ENCODE measurements around the gene ZDHHC16.
A peak's percentile ranks its signal among the peaks of the same experiment; 100 is the strongest.
"Not testable (repeated sequence)": the region's sequence is repeated elsewhere in the genome, so short reads cannot be mapped to it uniquely, and the experiment has no call there.

Gene ZDHHC16

GRCh38 chr10:97456686-97457065, 10.7 kb downstream of the ZDHHC16 start:
- no peak for ATAC-seq
- H3K4me3 Mint-ChIP-seq: no peak overlapping the region

GRCh38 chr10:97459111-97459510, 13.1 kb downstream of the ZDHHC16 start:
- H3K9me3 Mint-ChIP-seq: no peaks in the 10 kb centered on the region
- H3K4me3 Mint-ChIP-seq: no peak overlapping the region
- H3K27me3 Mint-ChIP-seq: no peaks in the 10 kb centered on the region
- peaks cover 17% of the 10 kb centered on the region for H3K4me1 Mint-ChIP-seq
- ATAC-seq: no peak
- no peak for DNase-seq
- peak overlapping the region in 1 of 2 donors; percentile 64 for H3K27ac Mint-ChIP-seq

More at GRCh38 chr10:97456686-97457065, 10.7 kb downstream of the ZDHHC16 start:
- no peaks in the 10 kb centered on the region for H3K9me3 Mint-ChIP-seq
- DNase-seq: no peak
- H3K4me1 Mint-ChIP-seq: peaks cover 36% of the 10 kb centered on the region
- no peaks in the 10 kb centered on the region for H3K27me3 Mint-ChIP-seq
- H3K27ac Mint-ChIP-seq: peak overlapping the region in 1 of 2 donors; percentile 51

- no peak for ATAC-seq
- H3K27ac Mint-ChIP-seq: peak overlapping the region in 1 of 2 donors; percentile 21
- DNase-seq: no peak
- H3K4me1 Mint-ChIP-seq: peaks cover 9% of the 10 kb centered on the region
- no peak overlapping the region for H3K4me3 Mint-ChIP-seq
- no peaks in the 10 kb centered on the region for H3K27me3 Mint-ChIP-seq
- H3K9me3 Mint-ChIP-seq: no peaks in the 10 kb centered on the region
Observed at GRCh38 chr10:97459933-97460332, 14.0 kb downstream of the ZDHHC16 start.

- no peak overlapping the region for H3K27ac Mint-ChIP-seq
Observed at GRCh38 chr10:97462309-97462708, 16.3 kb downstream of the ZDHHC16 start.

GRCh38 chr10:97463363-97464132, 17.6 kb downstream of the ZDHHC16 start:
- H3K27ac Mint-ChIP-seq: peak overlapping the region in 1 of 2 donors; percentile 85
- DNase-seq (peak in 1 of 2 donors; percentile 24), ATAC-seq (peak; percentile 63)
- H3K27me3 Mint-ChIP-seq: no peaks in the 10 kb centered on the region
- no peaks in the 10 kb centered on the region for H3K9me3 Mint-ChIP-seq
- H3K4me1 Mint-ChIP-seq: no peaks in the 10 kb centered on the region
- no peak overlapping the region for H3K4me3 Mint-ChIP-seq

More at GRCh38 chr10:97462309-97462708, 16.3 kb downstream of the ZDHHC16 start:
- no peaks in the 10 kb centered on the region for H3K27me3 Mint-ChIP-seq
- H3K9me3 Mint-ChIP-seq: no peaks in the 10 kb centered on the region
- H3K4me1 Mint-ChIP-seq: no peaks in the 10 kb centered on the region
- DNase-seq (no peak), ATAC-seq (no peak)
- H3K4me3 Mint-ChIP-seq: no peak overlapping the region

- no peak for DNase-seq
- peak overlapping the region in 1 of 2 donors; percentile 85 for H3K27ac Mint-ChIP-seq
- H3K9me3 Mint-ChIP-seq: no peaks in the 10 kb centered on the region
- no peak for ATAC-seq
- no peaks in the 10 kb centered on the region for H3K4me1 Mint-ChIP-seq
- no peak overlapping the region for H3K4me3 Mint-ChIP-seq
- H3K27me3 Mint-ChIP-seq: no peaks in the 10 kb centered on the region
Observed at GRCh38 chr10:97464226-97464625, 18.3 kb downstream of the ZDHHC16 start.

GRCh38 chr10:97465982-97466381, 20.0 kb downstream of the ZDHHC16 start:
- no peak overlapping the region for H3K27ac Mint-ChIP-seq
- ATAC-seq: peak; percentile 25

GRCh38 chr10:97466755-97467154, 20.8 kb downstream of the ZDHHC16 start:
- no peaks in the 10 kb centered on the region for H3K27me3 Mint-ChIP-seq
- DNase-seq (no peak), ATAC-seq (no peak)
- no peak overlapping the region for H3K27ac Mint-ChIP-seq
- H3K4me1 Mint-ChIP-seq: no peaks in the 10 kb centered on the region
- H3K9me3 Mint-ChIP-seq: no peaks in the 10 kb centered on the region
- H3K4me3 Mint-ChIP-seq: no peak overlapping the region

More at GRCh38 chr10:97465982-97466381, 20.0 kb downstream of the ZDHHC16 start:
- Mint-ChIP-seq H3K4me1 (no peaks in the 10 kb centered on the region), H3K9me3 (no peaks in the 10 kb centered on the region), H3K27me3 (no peaks in the 10 kb centered on the region), H3K4me3 (no peak overlapping the region)
- no peak for DNase-seq

GRCh38 chr10:97468162-97468561, 22.2 kb downstream of the ZDHHC16 start:
- H3K27me3 Mint-ChIP-seq: no peaks in the 10 kb centered on the region
- ATAC-seq: no peak
- no peak for DNase-seq

GRCh38 chr10:97468781-97469180, 22.8 kb downstream of the ZDHHC16 start:
- H3K27me3 Mint-ChIP-seq, H3K9me3 Mint-ChIP-seq, DNase-seq, ATAC-seq, H3K4me3 Mint-ChIP-seq, H3K4me1 Mint-ChIP-seq: not testable (repeated sequence)
- peak overlapping the region; percentile 25 to 78 for H3K27ac Mint-ChIP-seq

More at GRCh38 chr10:97468162-97468561, 22.2 kb downstream of the ZDHHC16 start:
- Mint-ChIP-seq H3K4me3 (no peak overlapping the region), H3K9me3 (no peaks in the 10 kb centered on the region), H3K4me1 (no peaks in the 10 kb centered on the region), H3K27ac (peak overlapping the region in 1 of 2 donors; percentile 25)

- ATAC-seq (no peak), DNase-seq (no peak)
- H3K27ac Mint-ChIP-seq: peak overlapping the region in 1 of 2 donors; percentile 21
- H3K4me3 Mint-ChIP-seq: no peak overlapping the region
- no peaks in the 10 kb centered on the region for H3K27me3 Mint-ChIP-seq
- H3K9me3 Mint-ChIP-seq: no peaks in the 10 kb centered on the region
- H3K4me1 Mint-ChIP-seq: no peaks in the 10 kb centered on the region
Observed at GRCh38 chr10:97474918-97475317, 28.9 kb downstream of the ZDHHC16 start.

- ATAC-seq (no peak), DNase-seq (no peak)
- Mint-ChIP-seq H3K27ac (peak overlapping the region in 1 of 2 donors; percentile 47), H3K4me1 (no peaks in the 10 kb centered on the region), H3K9me3 (no peaks in the 10 kb centered on the region), H3K27me3 (no peaks in the 10 kb centered on the region), H3K4me3 (no peak overlapping the region)
Observed at GRCh38 chr10:97475936-97476594, 30.1 kb downstream of the ZDHHC16 start.

- not testable (repeated sequence) for H3K27ac Mint-ChIP-seq, H3K4me3 Mint-ChIP-seq, H3K4me1 Mint-ChIP-seq, H3K27me3 Mint-ChIP-seq, H3K9me3 Mint-ChIP-seq, ATAC-seq, DNase-seq
Observed at GRCh38 chr10:97479410-97479809, 33.4 kb downstream of the ZDHHC16 start.

- ATAC-seq (no peak), DNase-seq (no peak)
- Mint-ChIP-seq H3K9me3 (no peaks in the 10 kb centered on the region), H3K27me3 (no peaks in the 10 kb centered on the region), H3K4me3 (no peak overlapping the region), H3K4me1 (no peaks in the 10 kb centered on the region), H3K27ac (peak overlapping the region in 1 of 2 donors; percentile 80)
Observed at GRCh38 chr10:97479939-97480338, 34.0 kb downstream of the ZDHHC16 start.

- peaks cover 5% of the 10 kb centered on the region for H3K4me1 Mint-ChIP-seq
- no peaks in the 10 kb centered on the region for H3K9me3 Mint-ChIP-seq
- no peaks in the 10 kb centered on the region for H3K27me3 Mint-ChIP-seq
- no peak overlapping the region for H3K4me3 Mint-ChIP-seq
- peak overlapping the region in 1 of 2 donors; percentile 77 for H3K27ac Mint-ChIP-seq
- ATAC-seq (no peak), DNase-seq (no peak)
Observed at GRCh38 chr10:97481071-97481470, 35.1 kb downstream of the ZDHHC16 start.

- H3K4me3 Mint-ChIP-seq: no peak overlapping the region
- H3K27me3 Mint-ChIP-seq: no peaks in the 10 kb centered on the region
- no peak overlapping the region for H3K27ac Mint-ChIP-seq
- DNase-seq: no peak
- H3K4me1 Mint-ChIP-seq: peaks cover 8% of the 10 kb centered on the region
- H3K9me3 Mint-ChIP-seq: no peaks in the 10 kb centered on the region
- no peak for ATAC-seq
Observed at GRCh38 chr10:97482381-97482780, 36.4 kb downstream of the ZDHHC16 start.

Data from stimulated activated naive CD8-positive, alpha-beta T cell treated with anti-CD3 and anti-CD28 coated beads, Interleukin-15, amount 100 ng/mL, for 72 hours (primary cell).